ENCODE measurements around the gene STPG4.

Gene STPG4

DNA sequence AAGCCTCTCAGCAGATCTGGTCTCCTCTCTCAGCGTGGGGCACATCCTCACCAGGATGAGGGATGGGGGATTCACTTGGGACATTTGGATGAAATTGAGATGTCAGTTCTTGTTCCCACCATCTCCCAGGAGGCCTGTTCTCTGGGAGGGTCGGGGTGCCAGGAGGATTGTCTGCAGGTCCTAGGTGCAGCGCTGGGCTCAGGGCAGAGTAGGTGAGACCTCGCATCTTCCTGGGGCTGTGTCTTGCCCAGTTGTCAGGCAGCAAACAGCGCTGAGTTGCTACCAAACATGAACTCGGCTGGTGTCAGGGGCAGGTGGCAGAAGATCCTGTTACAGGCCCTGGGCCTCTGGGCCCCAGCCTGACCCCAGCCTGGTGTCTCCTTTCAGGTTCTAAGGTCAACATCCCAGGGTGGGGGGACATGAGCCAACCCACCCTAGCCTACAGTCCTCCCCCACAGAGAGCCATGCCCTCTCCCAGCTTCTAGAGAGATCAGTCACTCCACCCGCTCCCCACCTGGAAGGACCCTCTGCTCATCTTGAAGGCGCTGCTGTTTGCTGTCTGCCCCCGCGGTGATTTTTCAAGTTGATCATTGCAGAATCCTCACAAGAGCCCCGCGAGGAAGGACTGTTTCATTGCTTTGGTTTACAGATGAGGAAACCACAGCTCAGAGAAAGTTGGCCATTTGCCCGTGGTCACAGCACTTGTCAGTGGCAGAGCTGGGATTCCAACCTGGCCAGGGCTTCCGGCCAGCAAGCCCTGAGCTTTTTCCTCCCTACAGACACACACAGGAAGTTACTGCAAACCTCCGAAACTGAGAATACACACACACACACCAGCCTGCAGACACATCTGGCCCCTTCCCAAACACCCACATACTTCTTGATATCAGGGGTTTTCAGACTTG lies 83.9 kb downstream of the STPG4 start:
- no peak for DNase-seq (ENCODE audit: low spot score)

DNA sequence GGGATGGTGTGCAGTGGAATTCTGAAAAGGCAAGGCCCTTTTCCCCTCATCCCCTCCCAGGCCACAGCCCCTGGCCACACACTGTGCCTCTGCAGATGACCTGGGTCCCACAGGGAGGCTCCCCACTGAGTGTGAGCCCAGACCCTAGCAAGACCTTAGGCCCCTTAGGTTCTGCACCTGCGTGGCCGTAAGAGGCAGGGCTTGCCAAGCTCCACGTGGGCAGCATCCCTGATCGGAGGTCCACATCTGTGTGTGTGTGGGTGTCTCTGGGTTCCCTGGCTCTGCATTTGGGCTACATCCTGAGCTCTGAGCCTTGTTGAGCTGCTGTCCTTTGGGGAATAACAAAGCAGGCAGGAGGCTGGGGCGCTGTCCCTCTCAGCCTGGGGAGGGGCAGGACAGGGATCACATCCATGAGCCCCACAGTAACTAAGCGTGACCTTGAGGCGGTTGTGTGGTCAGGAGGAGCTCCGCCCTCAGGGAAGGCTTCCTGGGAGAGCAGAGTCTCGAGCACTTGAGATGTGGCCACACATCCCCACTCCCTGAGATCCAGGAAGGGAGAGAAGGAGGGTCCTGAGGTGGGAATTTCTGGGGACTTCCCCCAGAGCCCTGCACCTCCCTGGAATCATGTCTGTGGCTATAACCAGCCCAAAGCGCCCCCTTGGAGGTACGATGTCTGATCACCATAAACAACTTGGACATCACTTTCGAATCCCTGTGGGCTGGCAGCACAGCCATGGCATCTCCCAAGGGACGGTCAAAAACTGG lies 84.8 kb downstream of the STPG4 start:
- DNase-seq (ENCODE audit: low spot score) = no peak

DNA sequence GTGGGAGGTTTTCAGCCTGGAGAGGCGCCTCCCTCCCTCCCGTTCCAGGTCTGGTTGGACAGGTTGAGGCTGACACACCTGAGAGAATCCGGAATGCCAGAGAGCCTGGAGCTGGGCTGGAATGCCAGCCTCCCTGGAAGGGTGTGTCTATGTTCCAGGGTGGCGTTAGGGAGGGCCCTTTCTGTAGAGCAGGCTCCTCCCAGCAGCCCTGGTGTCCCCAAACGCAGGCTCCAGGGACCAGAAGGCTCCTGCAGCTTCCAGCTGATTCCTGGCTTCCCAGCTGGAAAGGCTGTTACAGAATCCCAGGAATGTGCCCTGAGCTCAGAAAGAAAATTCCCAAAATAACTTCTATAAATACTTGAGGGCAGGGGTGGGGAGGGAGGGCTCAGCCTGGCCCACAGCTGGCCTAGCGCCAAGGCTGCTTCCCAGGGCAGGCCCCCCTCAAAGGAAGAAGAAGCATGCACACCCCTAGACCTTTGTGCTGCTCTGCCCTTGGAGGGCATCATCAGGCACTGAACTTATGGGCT lies 85.4 kb downstream of the STPG4 start:
- DNase-seq (ENCODE audit: low spot score) = peak; percentile 70

DNA sequence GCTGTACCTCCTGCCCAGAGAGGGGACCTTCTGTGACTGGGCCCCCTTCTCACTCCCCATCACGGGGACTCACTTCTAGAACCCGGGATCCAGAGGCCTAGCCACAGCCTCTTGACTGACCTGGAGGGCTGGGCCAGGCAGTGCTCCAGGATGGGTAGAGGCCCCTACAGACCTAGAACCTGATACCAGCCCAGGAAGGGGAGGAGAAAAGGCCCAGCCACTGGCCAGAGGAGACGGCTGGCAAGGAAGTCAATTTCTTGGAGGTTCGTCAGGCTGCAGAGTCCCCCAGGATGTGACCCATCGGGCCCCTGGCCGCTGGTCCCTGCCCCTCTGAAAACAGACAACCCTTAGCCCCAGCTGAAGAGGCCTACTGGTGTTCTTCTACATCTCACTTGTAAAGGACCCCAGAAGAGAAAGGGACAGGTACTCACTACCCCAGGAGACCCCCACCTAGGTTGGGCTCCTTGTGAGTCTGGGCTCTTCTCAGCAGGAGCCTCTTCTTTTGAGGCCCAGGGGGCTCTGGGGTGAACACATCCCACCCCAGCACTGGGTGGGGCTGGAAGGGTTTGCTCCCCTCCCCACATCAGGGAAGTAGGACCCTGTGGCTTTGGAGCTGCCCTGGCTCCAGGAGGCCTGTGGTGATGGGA lies 86.0 kb downstream of the STPG4 start:
- DNase-seq (ENCODE audit: low spot score) = no peak

DNA sequence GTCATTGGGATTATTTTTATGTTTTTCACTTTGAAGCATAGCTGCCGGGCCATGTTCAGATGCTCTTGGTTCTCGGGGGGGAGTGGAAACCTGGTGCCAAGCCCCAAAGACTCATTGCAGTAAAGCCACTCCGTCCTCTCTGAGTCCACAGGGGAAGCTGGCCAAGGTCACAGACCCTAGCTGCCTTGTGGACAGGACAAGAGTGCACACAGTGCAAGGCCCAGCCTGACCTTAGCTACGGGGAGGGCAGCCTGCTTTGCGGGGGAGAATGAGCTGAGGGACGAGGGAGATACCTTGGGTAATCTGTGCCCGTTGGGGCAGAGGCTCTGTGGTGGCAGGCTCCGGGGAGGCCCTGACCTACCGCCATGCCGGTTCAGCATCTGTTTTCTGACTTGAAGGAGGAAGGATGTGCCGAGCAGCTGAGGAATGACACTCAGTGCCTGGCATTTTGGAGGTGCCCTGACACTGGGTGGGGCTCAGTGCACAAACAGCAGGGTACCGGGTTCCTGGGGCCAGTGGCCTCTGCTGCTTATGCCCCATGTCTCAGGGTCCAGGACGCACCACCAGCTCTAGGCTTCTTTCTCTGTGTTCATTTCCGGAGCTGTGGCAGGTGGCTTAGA lies 87.2 kb downstream of the STPG4 start:
- DNase-seq (ENCODE audit: low spot score) = no peak

DNA sequence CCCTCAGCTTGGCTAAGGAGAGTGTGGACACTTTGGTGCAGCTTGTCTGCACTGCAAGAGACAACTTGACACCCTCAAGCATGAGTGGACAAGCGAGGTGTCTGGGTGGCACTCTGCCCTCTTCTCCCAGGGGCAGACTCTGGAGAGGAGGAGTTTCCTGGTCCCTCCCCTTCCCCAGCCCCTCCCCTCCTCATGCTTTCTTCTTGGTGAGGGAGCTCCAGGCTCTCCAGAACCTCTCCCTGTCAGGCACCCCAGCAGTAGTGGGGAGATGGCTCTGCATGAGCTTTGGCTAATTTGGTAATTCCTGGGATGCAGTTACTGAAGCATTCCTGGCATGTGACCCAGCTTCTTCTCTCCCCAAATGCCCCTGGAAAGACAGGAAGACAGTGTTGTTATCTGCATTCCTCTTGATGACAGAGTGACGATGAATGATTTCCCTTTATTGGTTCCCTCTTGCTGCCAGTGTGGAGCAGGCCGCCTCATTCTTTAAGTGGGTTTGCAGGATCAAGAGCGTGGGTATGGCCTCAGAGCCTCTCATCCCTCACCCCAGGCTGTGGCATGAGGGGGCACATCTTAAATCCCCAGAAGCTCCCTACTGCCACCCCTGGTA lies 89.2 kb downstream of the STPG4 start:
- DNase-seq (ENCODE audit: low spot score) = no peak

DNA sequence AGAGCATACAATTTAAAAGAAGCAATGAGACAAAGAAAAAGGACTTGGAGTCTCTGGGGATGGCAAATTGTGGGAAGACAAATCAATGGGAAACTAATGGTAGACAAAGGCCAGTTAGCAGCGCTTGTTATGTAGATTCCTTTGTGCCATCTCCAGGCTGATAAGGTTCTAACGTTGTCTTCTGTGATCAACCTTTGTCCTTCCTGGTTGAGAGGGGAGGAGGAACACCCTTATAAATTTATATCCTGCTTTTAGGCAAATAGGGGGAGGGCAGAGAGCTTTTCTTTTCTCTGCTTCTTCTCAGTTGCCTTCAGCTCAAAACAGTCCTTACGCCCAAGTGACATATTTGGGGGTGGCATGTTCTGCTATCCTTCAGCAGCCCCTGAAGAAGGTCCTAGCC lies 89.8 kb downstream of the STPG4 start:
- DNase-seq (ENCODE audit: low spot score) = no peak

DNA sequence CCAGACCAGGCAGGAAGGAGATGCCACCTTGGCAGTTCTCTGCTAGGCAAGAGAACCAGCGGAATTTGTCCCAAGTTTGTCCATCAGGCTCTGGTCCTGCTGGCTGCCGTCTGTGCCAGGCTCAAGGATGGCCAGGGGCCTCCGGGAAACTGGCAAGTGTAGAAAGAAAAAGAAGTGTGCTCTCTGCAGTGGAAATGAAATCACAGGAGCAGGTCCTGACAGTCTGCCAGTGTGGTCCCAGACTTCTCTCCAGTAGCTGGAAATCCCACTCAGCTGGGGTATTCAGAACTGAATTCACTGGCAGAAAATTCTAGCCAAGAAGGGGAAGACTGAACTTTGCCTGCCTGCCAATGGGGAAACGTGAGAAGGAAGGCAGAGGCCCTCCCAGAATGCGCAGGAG lies 91.0 kb downstream of the STPG4 start:
- DNase-seq (ENCODE audit: low spot score) = no peak

DNA sequence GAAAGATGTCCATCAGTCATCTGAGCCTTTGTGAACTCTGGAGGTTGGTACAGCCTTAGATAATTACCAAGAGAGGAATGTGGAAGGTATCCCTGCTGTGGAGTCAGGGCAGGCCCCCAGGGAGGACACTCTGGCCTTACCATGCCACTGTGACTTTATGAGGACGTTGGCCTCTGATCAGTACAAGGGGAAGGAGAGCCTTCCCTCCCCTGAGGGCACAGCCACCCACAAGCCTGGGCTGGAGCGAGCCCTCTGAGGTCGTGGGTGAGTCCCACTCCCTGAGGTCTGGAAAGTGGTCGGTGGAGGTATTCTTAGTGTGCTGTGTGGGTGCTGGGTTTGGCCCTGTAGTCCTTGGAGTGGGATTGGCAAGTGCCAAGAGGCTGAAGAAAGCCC lies 91.6 kb downstream of the STPG4 start:
- DNase-seq (ENCODE audit: low spot score) = no peak

DNA sequence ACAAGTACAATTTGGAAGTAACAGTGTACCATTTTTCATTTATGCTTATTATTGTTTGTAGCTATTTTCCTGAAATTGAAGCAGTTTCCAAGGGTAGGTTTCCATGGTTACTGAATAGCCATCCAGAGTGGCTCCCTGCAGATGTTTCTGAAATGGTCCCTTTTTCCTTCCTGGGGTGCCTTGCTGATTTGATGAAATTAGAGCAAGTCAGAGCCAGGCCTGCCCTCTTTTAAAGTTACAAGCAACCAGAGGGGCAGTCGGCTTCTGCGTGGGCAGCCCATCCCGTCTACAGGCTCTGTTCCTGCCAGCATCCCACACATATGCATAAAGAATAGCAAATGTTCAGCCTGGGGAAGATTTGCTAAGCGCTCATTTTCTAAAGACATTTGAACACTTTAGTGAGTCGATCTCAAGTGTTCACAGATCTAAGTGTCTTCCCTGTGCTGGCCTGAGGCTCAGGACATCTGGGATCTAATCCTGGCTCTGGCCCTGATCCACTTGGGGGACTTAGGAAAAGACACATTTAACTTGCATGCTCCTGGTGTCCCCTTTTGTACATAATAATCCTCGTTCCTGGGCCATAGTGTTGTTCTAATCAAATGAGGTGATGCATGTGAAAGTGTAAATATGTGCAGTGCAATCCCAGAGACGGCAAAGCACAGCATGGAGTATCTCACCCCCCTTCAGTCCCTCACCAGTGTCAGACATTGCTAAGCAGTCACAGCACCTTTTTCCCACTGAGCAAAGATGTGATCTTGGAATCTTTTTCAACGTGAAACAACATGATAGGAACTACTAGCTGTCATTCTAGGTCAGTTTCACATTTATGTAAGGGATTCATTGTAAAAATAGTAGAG lies 92.2 kb downstream of the STPG4 start:
- DNase-seq (ENCODE audit: low spot score) = no peak

DNA sequence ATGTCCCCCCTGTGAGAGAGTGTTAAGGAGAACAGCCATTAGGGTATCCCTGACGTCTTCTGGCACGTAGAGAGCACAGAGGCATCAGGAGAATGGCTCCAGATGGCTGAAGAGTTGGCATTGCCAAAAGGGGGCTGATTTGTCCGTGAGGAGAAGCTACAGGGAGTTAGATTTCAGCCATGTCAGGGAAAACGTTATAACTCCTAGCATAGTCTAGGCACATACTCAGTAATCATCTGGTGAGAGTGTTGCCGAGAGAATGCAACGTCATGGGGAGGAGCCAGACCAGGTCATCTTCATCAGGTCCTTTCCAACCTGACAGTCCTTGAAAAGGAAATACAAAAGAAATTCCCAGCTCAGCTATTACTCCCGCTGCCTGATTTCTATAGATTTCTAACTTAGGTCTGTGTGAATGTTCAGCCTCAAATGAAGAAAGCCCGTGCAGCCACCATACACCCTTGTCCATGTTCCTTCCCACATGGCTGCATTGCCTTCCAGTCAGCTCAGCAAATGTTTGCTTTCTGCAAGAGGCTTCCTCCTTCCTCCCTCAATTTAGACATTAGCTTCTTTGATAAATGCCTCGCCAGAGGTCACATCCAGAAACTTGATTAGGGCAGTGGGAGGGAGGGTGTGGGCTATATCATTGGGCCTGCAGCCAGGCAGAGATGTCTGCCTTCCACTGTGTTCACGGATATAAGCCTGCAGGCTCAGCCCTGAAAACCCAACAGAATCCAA lies 93.0 kb downstream of the STPG4 start:
- DNase-seq (ENCODE audit: low spot score) = no peak

DNA sequence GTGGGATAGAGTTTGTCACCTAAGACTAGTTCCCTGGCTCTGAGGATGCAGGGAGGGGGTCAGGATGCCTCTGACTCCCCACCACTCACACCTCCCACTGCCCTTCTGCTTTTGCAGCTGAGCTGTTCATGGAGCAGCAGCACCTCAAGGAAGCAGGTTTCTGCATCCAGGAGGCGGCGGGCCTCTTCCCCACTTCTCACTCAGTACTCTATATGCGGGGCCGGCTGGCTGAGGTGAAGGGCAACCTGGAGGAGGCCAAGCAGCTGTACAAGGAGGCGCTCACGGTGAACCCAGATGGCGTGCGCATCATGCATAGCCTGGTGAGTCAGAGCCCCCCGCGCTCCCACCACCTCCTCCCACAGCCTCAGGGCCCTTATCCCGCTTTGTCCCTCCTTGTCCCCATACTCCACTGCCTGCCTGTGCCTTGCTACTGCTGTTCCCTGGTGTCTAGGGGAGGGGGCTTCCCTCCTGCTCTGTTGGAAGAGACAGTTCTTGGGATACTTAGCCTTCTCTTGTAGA lies 94.4 kb downstream of the STPG4 start:
- DNase-seq (ENCODE audit: low spot score) = no peak

DNA sequence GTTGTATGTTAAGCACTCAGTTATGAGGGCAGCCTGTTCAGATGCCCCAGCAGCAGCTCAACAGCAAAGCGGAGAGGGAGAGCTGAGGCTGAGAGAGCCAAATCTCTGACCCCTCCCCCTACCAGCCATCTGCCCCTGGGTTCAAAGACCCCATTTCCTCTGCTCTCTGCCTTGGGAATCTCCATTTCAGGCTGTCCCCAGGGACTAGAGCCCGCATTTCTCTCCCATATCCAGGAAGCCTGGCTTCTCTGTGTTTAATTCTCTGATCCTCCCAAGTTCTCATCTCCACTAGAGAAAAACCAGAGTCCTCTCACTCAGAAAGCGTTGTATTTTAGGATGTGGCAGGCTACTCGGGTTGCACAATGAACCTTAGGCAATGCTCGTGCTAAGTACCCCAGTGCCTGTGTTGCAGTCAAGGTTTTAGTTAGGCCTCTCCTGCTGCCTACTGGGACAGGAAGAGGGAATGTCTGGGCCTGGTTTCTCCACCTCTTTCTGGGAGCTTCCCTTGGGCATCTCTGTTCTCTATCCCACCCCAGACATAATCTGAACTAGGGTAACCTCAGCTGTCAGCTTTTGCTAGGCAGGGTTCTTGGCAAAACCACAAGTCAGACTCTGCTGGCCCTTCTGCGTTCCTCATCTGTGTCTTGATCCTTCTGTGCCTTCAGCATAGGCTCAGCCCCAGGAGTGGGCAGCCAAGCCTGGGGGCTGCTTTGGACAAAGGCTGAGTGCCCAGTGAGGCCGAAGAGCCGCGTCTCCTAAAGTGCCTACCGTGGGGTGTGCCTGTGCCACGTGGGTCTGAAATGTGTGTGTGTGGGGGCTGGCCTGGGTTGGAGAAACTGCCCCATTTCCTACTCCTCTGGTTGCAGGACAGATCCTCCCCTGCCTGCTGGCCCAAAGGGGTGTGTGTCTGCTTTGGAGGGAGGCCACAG lies 96.8 kb downstream of the STPG4 start:
- no peak for DNase-seq (ENCODE audit: low spot score)

DNA sequence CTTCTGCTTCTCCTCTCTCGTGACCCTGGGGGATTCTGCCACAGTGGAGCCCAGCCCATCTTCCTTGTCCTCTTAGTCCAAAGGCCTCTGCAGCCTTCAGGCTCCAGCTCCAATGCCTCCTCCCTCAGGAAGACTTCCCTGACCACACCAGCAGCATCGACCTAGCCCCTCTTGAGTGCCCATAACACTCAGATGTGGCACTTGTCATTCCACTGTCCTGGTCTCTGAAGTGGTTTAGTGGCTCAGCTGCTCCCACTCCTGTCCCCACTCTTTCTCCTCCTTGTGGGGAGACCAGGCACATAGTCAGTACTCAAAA lies 97.5 kb downstream of the STPG4 start:
- DNase-seq (ENCODE audit: low spot score) = no peak

DNA sequence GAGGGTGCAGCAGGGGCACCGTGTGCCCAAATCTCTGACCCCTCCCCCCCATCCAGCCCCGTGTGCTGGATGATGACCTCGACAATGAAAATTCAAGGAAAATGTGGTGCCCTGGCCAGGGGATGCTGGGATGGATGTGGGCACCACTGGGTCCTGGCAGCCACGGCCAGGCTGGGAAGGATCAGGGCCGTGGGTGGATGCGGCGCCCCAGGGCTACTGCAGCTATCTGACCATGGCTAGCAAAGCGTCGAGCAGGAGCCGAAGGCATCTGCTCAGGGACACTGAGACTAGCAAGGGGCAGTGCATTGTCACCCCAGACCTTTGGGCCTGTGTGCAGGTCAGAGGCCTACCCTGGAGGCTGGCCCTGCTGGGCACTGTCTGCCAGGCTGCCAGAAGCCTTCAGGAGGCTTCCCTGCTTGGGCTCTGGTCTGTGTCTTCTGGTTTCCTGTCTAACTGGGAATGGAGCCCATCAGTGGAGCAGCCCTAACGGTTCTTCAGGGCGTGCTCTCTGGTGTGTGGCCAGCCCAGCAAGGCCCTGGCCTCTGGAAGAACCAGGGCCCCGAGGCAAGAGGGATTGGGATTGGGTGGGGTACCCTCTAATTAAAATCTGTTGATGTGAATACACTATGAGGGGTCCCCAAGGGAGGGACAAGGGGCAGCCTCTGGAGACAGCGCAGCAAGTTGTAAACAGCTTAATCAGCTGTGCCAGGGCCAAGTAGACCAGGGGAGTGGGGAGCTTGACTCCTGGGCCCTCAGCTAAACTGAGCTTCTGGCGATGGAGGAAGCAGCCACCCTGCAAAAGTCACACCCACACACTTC lies 98.0 kb downstream of the STPG4 start:
- DNase-seq (ENCODE audit: low spot score) = no peak

DNA sequence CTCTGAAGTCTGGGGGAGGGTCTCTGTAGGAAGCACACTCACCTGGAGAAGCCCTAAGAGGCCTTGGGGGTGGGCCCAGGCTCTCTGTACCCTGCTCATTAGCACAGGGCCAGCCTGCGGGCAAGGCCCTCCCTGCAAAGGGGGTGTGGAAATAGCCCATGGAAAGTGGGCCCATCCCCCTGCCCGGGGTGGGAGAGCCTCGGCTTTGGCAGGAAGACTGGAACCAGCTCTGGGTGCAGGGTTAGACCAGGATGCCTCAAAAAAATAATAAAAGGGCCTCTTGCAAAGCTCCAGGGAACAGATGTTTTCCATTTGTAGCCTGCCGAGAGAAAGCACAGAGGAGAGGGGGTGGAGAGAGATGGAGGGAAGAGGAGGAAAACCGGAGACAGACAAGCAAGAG lies 98.7 kb downstream of the STPG4 start:
- no peak for DNase-seq (ENCODE audit: low spot score)

DNA sequence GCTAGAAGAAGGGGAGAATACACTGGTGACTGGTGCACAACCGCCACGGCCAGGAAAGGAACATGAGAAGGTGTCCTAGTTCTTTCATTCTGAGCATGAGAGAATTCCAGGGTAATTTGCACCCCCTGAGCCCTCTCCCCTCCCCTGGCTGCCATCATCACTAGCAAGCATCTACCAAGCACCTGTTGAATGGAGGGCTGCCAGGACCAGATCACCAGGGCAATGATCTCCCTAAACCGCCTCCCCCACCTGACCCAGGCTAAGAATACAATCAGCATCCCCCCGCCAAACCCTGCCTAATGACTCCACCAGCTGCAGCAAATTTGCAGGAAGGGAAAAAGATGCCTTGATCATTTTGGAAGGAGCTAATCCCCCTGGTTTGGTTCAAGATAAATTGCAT lies 100.2 kb downstream of the STPG4 start:
- no peak for DNase-seq (ENCODE audit: low spot score)

DNA sequence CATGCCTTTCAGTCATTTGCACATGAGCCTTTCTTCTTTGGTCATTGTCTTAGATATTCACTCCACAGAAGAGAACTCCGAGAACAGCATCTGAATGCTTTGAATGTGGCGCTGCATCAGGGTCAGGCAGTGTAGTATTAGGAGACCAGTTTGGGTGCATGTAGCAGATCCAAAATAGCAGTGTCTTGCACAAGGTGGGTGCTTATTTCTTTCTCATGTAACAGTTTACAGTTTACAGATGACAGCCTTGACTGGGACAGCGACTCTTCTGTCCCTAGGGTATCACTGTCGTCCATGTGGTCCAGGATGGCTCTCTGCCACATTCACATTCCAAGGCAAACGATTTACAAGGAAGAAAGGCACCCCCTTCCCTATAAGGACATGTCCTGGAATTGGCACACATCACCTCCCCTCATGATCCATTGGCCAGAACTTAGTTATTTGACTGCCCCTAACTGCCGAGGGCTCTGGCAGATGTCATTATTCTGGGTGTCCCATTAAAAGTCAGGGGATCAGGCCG lies 101.0 kb downstream of the STPG4 start:
- no peak for DNase-seq (ENCODE audit: low spot score)

Measured in ecto neural progenitor cell (in vitro differentiated cells).